Effector CD4-positive, alpha-beta T cell (primary cell): ENCODE measurements around the gene TAC4.

Experiments used
- DNase-seq: peaks from one replicate; pipeline ENCODE4 v3.0.0-alpha.2; 2020

Gene TAC4

DNA sequence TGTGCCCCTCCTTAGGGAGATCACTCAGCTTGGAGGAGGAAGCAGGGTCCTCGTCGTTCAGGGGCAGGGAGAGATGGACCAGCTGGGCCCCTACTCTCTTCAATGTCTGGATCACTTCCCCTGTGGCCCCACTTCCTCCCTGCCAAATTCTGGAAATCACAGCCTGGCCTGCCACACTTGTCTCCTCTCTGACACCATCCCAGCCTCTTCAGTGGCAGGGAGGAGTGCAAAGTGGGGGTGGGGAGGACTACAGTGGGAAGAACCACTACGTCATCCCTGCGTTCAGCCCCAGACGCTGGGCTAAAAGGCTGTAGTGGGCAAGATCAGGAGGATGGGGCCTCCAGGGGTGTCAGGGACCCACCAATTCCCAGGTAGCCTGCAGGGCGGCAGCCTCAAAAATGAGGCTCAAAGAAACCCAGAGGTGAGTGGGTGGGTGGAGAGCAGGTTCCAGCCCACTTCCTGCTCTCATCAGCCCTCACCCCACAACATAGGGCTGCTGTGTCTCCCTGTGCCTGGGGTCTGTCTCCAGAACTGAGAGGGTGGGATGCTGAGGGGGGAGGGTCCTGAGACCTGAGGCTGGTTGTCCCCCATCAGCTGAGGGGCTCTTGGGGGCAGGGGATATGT, 25.0 kb upstream of the TAC4 start:
- DNase-seq = no peak

DNA sequence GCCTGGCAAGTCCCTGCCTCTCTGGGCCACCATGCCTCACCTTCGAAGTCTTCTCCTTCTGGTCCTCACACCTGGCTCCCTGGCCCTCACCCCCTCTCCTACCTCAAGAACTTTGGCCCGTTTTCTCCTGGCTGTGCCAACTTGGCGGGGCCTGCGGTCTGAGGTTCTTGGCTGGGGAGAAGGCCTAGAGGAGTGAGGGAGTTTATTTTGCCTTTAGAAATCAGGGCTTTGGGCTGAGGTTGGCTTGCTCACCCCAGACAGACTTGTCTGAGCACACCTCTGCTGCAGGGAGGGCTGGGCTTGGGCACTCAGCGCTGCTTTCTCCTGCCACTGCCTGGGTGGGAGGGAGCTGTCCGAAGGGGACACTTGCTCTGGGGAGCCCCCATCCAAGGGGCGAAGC, 23.3 kb upstream of the TAC4 start:
- no peak for DNase-seq

DNA sequence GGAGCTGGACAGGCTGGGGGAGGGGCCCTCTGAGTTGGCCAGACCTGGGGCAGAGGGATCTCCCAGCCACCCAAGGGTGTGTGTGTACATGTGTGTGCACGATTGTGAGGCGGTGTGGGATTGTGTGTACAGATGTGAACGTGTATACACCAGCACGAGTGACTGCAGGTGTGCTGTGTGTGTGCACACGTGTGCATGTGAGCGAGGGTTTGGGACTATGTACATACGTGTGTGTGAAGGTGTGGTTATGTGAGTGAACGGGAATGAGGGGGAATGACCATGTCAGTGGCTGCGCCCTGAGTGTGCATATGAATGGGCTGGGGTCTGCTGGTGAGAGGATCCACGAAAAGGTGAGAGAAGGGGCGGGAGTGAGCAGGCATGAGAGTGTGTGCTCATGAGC, 22.4 kb upstream of the TAC4 start:
- DNase-seq = no peak

DNA sequence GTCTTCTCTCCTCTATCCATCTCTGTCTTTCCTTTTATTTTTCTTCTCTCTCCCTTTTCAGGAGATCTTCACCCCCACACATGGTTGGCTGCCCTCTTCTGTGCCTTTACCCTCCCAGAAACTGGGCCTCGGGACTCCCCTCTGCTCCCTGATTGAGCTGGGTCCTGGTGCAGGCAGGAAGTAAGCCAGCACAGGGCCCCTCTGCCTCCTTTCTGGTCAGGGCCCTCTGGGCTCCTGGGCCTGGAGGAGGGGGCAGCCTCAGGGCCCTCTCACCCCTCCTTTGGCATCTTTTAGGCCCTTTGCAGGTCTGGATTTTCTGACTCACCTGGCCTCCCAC, 21.1 kb upstream of the TAC4 start:
- no peak for DNase-seq

DNA sequence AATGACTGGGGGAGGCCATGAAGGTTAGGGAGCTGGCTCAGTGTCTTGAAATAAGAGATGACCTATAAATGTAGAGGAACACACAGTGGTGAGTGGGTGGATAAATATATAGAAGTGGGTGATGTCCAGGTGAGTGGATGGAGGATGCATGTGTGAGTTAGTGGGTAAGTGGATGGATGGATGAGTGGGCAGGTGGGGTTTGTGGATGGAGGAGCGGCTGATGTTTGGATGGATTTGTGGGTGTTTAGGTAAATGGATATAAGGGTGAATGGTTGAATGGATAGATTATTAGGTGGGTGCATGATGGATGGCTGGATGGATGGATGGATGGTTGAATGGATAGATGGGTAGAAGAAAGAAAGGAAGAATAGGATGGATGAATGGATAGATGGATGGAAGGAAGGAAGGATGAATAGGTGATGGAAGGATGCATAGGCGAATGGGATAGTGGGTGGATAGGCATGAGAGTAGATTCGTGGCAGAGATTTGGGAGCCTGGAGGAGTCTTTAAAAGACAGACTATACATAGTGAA, 19.1 kb upstream of the TAC4 start:
- DNase-seq = no peak

DNA sequence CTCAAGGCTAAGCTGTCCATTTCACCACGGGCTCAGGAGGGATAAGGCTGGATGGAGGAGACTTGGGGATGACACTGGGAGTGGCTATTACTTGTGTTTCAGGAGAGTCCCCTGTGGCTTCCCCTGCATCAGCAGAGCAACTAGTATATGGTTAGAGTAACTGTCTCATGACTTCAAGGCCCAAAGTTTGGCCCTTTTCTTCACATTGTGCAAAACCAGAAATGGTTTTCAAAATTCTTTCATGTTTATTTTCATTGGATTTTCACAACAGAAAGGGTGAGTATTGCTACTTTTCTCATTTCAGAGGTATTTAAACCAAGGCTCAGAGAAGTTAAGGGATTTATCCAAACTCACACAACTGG, 18.1 kb upstream of the TAC4 start:
- DNase-seq = no peak

DNA sequence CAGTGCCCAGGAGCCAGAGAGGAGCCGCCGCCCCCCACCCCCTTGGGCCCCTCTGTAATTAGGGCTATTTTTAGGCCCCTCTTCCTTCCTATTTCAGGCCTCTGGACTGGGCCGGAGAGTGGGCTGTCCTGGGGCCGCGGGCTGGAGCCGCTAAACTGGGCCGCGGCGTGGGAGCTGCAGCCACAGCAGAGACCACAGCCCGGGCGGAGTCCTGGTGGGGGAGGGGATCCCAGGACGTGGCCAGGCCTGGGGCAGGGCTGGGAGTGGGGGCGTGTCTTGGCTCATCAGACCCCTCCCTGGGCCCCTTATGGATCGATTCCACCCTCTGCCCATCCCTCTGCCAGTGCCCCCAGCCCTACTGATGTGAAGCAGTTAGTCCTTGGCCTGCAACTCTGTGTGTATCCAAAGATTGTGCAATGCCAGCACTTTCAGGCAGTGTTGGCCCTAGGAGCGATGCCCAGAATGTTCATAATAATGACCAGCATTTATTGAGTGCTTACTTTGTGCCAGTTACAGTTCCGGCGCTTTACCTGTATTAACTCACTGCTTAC, 15.0 kb upstream of the TAC4 start:
- DNase-seq = no peak

DNA sequence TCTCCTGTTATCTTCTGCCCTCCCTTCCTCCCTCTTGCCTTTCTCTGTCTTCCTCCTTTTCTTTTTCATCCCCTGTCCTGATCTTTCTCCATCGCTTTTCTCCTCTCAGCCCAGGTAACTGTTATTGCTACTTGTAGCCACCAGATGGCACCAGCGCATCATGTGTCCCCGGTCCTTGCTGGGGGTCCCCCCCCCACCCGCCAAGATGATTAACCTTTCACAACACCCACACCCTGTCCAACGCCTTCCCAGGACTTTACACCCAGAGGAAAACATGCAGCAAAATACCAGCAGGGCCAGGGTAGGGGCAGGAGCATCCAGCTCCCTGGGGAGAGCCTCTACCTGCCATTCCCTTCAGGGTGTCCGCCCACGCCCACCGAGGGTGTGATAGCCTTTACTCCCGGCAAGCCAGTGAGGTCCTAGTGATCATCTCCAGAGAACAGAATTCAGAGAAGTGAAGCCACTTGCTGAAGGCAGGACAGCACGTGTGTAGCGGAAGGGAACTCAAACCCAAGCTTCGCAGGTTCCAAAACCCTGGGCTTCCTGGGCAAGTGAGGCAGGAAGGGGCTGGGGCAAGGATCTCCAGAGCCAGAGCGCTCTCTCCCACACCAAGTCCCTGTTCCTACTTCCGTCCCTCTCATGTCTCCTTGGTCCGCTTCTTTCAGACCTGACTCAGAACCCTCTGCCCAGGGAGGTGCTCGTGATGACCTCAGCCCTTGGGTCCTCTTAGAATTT, 13.4 kb upstream of the TAC4 start:
- peak; percentile 48 for DNase-seq

DNA sequence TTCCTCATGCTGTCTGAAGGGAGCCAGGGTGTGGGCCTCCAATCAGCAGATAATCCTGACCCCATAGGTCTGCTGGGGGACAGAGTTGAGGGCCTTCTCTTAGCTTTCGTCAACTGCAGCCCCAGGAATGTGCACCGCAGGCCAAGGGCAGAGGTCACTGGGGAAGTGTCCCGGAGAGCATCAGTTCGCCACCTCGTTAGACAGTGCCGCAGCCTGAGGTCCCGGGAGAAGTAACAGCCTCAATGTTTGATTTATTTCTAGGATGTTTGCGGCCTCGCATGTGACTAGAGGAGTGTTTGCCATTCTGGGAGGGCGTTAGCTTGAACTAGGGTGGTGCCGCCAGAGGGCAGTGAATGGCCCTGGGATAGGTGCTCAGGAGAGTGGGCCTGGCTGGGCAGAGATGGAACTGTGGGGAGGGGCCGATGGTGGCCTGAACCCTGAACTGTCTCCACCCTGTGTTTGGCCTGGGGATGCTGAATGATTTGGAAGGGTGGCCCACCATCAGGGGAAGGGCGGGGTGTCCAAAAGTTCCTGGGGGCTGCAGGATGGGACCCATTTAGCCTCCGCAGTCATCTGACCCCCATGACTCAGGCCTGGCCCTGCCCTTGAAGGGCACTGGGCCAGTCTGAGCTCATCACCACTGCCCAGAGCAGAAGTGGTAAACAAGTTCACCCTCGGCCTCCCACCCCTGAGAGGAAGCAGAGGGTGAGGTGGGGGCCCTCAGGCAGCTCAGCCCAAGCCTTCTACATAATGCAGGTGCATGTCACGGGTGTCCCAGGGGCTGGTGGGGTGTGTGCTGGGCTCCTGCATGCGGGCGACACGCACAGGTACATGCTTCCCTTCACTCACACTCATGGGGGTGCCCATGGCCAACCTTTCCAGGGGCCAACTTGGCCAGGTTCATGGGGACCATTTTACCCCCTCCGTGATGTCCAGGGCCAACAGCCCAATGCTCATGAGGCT, 12.4 kb upstream of the TAC4 start:
- no peak for DNase-seq

DNA sequence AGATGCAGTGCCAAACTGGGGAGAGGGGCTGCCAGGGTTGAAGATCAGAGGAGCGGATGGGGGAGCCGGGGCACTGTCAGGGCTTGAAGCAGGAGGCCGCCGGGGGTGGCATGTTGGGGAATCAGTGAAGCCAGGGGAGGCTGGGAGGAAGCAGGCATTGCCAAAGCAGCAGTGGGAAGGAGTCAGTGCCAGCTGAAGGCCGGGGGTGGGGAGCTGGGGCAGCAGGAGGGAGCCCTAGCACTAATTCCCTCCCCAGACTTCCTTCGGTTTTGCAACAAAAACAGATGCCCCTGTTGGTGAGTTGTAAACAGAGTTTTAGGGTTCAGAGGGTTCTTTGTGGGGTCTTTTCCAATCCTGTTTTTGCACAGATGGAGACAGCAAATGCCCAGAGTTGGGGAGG, 10.9 kb upstream of the TAC4 start:
- DNase-seq = no peak

DNA sequence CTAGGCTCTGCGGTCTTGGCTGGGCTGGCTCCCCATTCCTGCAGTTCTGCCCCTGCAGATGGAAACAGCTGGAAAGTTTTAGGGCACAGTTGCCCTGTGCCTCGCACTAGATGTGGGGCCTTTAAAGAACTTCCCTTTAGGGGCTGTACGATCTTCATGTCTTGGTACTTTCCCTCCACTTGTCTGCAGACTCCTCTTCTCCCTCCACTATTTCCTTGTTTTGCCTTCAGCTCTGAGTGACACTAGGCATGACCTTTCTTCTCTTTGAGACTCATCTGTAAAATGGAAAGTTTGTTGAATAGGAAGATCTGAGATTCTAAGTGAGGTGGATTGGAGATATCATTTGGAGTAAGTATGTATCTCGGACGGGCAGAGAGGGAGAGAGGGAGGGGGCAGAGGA, 6.3 kb upstream of the TAC4 start:
- no peak for DNase-seq

DNA sequence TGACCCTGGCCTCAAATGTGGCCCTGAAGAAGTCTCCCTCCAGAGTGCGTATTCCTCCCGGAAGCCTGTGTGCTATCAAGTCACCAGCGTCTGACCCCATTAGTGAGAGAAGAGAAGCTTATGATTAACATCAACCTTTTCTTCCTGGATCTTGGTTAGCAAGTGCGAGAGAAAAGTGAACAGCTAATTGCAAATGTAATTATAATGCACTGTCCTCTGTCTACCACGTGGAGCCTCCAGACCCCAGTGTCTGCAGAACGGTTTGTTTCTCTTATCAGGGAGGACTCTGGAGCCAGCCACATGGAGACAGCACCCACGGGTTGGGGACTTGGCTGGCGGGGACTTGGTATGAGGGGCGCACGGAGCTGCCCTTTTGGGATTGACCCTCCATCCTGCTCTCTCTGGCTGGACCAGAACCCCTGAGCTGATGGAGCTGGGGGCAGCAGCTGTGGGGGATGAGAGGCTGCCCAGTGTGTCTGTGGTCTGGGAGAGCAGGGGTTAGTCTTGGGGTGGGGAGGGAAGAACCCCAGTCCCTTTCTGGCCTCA, 5.7 kb upstream of the TAC4 start:
- no peak for DNase-seq

DNA sequence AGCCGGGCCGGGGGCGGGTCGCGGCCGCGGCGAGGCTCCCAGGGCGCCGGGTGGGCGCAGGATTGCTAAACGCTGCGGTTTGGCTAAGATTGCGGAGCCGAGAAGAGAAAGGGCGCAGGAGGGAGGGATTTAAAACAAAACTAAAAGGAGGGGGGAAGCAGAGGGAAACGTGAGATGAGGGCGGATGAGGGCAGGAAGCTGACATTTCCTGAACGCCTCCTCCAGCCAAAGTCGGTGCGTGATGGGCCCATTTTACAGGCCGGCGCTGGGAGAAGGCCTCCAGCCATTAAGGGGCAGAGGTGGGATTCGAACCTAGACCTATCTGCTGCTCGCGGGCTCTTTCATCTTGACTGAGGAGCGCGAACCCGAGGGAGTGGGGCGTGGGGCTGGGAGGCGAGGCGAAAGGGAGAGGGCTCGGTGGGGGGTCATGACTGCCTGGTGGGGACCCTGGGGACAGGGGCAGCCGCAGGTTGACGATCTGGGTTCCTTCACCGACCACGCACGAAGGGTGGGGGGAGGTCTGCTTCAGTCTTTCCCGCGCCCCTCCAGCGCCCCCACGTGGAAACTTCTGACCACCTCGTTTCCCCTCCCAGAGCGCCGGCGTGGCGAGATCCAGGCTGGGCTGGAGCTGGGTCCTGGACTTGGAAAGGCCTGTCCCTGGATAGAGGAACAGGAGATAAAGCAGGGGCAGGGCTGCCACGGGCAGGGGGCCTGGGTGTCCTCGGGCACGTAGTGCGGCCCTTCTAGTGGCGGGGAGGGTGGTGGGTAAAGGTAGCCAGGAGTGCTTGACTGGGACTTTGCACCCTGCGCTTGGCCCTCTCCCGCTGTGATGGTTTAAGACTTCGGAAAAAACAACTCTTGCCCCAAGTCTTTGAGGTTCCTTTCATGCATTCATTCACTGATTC, 3.8 kb upstream of the TAC4 start:
- peak; percentile 55 for DNase-seq

DNA sequence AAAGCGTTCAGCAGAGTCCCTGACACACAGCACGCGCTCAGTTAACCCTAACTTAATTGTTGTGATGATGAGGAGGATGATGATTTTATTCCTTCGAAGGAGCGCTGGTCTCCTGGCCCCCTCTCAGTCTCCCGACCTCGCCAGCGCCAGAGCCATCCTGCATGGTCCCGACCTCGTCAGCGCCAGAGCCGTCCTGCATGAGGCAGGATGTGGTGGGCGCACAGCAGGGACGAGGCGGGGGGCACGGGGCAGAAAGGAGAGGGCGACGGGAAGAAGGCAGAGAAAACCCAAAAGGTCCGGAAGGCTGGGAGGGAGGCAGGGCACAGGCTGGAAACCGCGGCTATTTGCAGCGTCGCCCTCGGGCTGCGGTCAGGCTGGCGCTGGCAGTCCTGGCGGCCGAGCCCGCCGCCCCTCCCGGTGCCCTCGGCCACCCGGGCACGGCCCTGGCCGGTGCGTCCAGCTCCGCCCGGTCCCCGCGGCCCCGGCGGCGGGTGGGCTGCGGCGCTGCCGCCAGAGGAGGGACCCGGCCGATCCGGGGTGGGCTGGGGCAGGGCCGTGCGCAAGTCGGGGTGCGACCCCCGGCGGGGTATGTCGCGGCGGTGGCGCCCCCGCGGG, 3.0 kb upstream of the TAC4 start:
- DNase-seq = no peak

DNA sequence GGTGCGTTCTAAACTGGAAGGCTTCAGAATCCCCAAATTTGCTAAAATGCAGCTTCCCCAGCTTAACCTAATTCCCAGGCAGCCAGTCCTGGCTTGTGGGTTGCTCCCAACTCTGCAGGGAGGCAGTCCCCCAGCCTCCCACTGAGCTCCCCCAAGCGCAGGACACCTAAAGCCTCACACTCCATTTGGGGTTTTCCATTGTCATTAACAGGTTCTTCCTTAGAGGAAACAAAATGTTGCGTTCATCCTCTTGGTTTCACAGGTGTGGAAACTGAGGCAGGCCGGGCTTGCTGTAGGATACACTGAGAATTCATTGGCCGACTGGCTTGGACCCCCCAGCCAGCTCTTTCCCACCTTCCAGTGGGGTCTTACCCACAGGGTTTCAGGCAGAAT, 2.3 kb upstream of the TAC4 start:
- DNase-seq = no peak

DNA sequence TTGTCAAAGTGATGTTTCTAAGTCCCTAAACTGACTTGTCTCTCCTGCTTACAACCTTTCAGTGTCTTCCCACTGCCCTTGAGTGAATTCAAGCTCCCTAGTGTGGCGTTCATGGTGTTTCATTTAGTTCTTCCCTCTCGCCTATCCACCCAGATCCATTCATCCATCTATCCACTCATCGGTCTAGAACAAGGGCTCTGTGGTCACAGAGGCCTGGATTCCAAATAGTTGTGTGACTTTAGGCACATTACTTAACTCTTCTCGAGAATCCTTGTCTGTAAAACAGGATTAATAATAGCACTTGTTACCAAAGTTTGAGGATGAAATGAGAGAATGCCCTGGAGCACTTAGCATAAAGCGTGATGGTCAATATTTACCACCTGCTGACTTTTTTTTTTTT, 870 bp upstream of the TAC4 start:
- no peak for DNase-seq

DNA sequence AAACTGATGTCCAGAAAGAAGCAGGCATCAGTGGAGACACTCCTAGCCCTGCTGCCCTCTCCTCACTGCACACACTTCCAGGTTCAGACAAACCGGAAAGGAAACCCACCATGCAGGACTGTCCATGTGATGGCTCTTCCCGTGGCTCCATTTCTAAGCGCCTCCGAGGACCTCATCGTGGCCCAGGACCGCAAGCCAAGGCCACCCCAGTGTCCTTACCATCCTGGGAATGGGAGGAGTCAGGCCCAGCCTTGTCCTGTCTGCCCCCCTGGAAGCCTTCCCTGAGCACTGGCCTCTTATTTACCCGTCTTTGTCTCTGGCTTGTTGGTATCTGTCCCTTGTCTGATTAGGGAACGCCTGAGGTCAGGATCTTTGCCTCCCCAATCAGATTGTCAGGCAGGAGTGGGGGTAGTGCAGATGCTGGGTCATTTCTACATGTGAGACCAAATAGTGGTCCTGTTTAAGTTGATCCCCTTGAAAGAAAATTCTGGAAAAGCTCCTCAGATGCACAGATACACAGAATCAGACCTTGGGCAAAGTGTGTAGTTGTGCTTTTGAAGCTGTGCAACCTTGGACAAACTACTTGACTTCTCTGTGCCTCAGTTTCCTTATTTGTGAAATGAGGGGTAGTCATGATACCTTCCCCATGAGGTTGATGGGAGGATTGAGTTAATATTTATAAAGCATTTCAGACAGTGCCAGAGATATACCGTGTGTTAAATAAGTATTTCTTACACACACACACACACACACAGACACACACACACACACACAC, 744 bp downstream of the TAC4 start:
- no peak for DNase-seq

DNA sequence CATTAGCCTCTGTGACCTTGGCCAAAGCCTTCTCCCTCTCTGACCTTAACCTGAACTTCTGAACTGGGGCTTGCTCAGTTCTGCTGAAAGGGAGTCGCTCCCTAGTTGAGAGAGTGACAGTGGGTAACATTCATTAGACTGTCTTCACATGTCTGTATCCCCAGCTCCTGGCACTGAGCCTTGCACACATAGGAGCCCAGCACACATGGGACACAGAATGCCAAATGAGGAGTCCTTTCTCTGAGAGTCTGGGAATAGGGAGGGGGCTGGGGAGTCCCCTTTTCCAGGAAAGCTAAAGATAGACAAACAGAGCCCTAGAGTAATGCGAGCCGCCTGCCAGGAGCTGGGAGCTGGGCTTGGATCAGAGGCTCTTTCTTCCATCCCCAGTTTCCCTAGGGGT, 2.5 kb downstream of the TAC4 start:
- no peak for DNase-seq

DNA sequence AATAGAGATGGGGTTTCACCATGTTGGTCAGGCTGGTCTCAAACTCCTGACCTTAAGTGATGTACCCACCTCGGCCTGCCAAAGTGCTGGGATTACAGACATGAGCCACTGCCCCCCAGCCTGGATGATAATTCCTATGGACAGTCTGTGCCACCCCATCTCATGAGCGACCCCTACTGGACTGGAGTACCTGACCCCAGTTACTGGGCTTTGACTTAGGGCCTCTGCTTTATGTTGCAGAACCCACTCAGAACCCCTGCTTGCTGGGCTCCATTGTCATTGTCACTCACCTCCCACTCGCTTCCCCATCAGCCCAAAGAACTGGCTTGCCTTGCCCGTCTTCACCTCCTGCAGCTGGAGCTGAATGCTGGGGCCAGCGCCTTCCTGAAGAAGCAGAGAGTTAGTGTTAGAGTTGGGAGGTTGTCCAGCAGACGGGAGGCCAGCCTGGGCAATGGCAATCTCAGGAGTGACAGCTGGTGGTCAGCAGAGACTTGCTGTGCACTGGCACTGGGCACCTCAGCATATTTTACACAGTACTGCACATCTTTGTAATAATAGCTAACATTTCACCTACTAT, 4.0 kb downstream of the TAC4 start:
- no peak for DNase-seq

DNA sequence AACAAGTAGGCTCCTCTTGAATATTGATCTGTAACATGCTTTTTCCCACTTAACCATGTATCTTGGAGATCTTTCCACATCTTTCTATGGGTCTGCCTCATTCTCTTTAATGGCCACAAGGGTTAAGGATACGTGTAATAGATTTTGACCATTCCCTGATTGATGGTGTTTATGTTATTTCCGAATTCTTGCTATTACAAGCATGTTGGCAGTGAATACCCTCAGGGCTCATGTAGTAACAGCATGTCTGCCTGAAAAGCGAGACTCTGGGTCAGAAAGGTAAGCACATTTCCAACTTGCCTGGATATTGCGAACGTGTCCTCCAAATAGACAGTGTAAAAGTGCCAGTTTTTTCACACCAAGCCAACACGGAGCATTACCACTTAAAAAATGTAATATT, 5.0 kb downstream of the TAC4 start:
- no peak for DNase-seq
